ENCODE results near the gene SLC12A7. TPM values are rescaled to one million over a fixed set of nuclear protein-coding genes. Genes with fewer than 3 reads are reported as not detected.
"Not testable (repeated sequence)": the region's sequence is repeated elsewhere in the genome, so short reads cannot be mapped to it uniquely, and the experiment has no call there.

Gene SLC12A7
- total RNA-seq, 2 experiments from 2014 or later, result 5.3 to 6.8 TPM

DNA sequence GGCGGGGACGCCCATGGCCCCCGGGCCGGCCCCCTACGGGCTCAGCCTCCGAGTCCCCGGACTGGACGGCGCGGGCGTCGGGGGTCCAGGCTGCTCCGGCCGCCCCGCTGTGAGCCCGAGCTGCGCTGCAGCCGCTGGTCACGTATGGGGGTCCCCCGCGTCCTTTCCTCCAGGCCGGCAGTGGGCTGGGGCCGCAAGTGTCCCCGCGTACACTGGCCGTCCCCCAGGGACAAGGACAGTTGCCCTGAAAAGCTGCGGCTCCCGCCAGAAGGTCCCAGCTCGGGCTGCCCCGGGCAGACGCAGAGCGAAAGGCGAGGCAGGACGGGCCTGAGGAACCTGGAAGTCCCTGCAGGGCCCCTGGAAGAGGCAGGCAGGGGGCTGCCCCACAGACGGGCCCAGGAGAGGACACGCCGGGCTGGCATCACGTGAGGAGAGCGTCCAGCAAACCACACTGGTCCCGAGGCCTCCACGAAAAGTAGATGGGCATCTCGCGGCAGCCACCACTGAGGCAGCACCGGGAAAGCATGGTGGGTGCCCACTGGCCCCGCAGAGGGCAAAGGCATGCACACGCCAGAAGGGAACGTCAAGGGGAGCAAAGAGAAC is 106.5 kb downstream of the SLC12A7 start:
- POLR2A ChIA-PET, result no interaction called here
- CTCF ChIA-PET, result interaction anchor here (0.5 kb wide), 1 partner anchor 15 kb away, joined by 3 read pairs; no protein-coding TSS in a partner anchor

DNA sequence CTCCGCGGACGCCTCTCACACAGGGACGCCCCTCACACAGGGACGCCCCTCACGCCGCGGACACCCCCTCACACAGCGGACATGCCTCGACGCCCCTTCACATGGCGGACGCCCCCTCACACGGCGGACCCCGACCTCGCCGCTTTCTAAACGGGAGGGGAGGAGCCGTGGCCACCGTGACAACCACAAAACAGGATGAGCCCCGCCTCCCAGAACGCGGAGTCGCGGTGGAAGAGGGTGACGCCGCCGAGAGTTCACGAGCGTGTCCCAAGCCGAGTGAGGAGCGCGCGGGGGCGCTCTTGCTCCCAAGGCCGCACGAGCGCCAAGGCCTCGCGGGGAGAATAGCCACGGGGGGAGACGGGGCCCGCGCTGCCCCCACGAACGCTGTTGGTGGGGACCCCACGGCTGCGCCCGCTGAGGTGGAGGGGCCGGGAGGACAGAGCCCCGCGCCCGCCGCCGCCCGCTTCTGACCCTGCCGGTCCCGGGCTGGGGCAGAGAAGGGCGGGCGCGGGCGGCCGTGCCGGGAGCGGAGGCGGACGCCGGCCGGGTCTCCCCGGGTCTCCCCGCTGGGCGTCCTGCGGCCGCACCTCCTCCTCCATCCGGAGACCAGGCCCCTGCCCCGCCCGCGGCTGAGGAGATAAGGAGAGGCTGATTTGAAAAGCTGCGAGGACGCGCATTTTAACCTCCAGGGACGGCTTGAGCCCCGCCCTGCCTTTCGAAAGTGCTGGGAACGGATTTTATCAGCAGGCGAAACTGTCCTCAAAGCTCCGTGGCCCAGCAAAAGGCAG is 107.2 kb downstream of the SLC12A7 start:
- ChIA-PET POLR2A (no interaction called here), CTCF (no interaction called here)

DNA sequence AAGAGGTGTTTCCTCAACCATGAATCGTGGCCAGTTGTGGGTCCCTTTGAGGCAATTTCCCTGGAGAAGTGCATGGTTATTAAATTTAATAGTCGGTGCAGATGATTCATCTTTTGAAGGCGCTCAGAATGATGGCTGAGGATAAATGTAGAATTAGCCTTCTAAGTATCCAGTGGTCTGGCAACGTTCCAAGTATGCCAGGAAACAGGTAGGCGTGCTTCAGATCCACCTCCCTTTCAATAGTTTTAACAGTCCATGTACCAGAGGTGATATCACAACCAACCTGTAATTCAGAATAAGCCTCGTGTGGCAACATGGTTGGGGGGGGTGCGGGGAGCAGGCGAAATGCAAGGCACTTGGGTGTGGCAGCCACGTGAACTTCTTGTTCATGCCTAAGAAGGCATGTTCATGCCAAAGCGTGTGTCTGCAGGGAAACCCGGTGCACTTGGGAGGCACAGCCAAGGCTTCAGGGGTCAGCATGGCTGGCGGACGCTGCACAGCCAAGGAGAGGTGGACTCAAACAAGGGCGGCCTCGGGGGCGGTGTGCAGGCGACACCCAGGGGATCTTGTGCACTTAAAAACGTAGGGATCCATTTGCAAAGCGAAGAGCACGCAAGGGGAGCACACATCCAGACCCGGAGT is 108.4 kb downstream of the SLC12A7 start:
- POLR2A ChIA-PET, result no interaction called here
- CTCF ChIA-PET, result no interaction called here

DNA sequence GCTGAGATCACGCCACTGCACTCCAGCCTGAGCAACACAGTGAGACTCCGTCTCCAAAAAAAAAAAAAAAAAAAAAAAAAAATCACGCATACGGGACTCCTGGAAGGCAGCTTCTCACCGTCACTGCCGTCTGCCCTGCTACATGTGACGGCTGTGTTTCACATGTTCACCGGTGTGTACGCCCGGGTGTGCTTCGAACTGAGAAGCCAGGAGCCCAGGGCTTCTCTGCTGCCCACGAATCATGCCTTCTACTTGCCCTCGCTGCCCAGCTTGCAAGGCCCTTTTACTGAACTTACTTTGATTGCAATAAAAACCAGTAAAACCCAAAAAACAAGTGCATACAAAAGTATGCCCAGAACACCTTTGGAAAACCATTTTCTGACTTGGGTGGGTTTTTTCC is 109.0 kb downstream of the SLC12A7 start:
- POLR2A ChIA-PET, result no interaction called here
- CTCF ChIA-PET, result no interaction called here

DNA sequence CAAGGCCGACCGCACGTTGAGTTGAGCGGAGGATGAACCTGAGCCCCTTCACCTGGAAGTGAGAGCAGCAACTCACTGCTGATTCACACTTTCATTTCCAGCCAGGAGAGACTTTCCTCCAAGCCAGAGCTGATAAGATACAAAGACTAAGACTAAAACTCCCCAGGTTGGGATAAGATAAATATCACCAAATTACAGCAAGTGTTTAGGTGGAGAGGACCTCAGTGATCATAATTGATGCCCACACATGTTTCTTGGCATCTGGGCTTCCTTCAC is 109.7 kb downstream of the SLC12A7 start:
- POLR2A ChIA-PET, result no interaction called here
- CTCF ChIA-PET, result no interaction called here

DNA sequence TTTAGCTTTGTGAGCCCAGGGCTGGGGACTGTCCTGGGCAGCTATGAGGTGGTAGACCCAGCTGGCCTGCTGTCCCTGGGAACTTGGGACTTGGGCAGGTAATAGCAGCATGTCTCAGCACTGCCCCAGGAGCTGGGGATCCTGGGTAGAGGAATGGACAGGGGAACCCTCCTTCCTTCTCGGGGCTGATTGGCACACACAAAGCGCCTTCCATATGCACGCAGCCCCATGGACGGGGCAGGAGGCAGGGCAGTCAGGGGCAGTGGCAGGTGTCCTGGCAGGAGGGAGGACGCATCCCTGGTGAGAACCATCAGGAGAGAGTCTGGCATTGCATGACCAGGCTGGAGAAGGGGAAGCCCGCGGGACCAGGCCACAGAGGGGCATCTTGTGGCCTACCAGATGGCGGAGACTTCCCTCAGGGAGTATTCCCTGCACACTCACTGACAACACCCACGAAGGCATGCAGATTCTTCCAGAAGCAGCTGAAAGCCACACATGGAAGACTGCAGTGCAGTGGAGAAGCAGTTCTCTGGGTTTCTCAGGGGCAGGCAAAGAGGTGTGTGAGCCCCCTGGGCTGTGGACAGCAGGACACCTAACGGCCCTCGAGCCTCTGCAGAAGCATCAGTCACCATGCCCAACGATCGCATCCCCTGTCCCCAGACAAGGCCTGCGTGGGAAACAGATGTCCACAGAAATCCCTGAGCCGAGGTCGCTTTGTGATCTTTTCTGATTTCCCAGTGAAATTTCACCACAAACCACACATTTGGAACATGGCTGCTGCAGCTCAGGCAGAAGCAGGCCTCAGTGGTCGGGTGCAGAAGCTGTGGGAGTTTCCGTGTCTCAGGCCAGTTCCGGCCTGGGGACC is 110.2 kb downstream of the SLC12A7 start:
- CTCF ChIA-PET, result no interaction called here
- POLR2A ChIA-PET, result no interaction called here

DNA sequence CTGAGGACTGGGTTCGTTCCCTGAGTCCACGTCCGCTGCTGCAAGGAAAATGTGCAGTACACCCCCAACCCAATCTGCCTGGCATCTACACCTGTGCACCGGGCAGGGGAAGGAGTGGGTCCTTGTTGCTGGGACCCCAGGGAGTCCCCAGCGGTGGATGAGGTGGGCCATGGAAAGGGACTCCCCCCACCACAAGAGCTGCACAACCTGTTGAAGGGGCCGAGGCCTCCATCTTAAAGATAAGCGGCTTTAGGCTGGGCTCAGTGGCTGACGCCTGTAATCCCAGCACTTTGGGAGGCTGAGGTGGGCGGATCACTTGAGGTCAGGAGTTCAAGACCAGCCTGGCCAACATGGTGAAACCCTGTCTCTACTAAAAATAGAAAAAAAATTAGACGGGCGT is 111.0 kb downstream of the SLC12A7 start:
- CTCF ChIA-PET, POLR2A ChIA-PET: not testable (repeated sequence)

Other genes starting within 250 kb of the SLC12A7 start
- 10 to 100 TPM; 54.1 to 57.9 TPM for gene BRD9, start 219.3 kb downstream of the SLC12A7 start, total RNA-seq
- 10 to 100 TPM; 43.4 to 45.8 TPM for gene TRIP13, start 219.2 kb downstream of the SLC12A7 start, total RNA-seq
- under 1 TPM; 0.40 to 0.59 TPM for gene NKD2, start 103.3 kb downstream of the SLC12A7 start, total RNA-seq
- not detected for gene SLC6A19, start 89.5 kb upstream of the SLC12A7 start, total RNA-seq
- gene SLC6A18, start 113.3 kb upstream of the SLC12A7 start, total RNA-seq, result not detected
- gene TERT, start 183.0 kb upstream of the SLC12A7 start, total RNA-seq, result 1 to 10 TPM; 2.9 to 4.0 TPM
- 100 to 1,000 TPM; 112 TPM for gene CLPTM1L, start 233.0 kb upstream of the SLC12A7 start, total RNA-seq

Data from activated CD8-positive, alpha-beta memory T cell treated with anti-CD3 and anti-CD28 coated beads for 36 hours (primary cell).